Activated CD4-positive, alpha-beta T cell treated with anti-CD3 and anti-CD28 coated beads, Interleukin-2, amount 50 U/mL, for 1 hour (primary cell): ENCODE results near the gene CELA2B.
"Not testable (repeated sequence)": the region's sequence is repeated elsewhere in the genome, so short reads cannot be mapped to it uniquely, and the experiment has no call there.

Source experiments
- DNase-seq: peaks from one replicate; pipeline ENCODE4 v3.0.0-alpha.2; 2020

Gene CELA2B

GRCh38 chr1:15475752-15476314 is at the start of gene CELA2B:
Gene CELA2B (plus strand): TSS chr1:15476104. CDS start chr1:15476126, 22 bp downstream.
- no peak for DNase-seq

GRCh38 chr1:15426492-15427279 is 49.2 kb upstream of the CELA2B start:
- DNase-seq, result no peak

- no peak for DNase-seq
These were observed 48.6 kb upstream of the CELA2B start for GRCh38 chr1:15427280-15427666.

GRCh38 chr1:15428252-15428651 is 47.7 kb upstream of the CELA2B start:
- DNase-seq, result not testable (repeated sequence)

- no peak for DNase-seq
These were observed 47.0 kb upstream of the CELA2B start for GRCh38 chr1:15428815-15429435.

- no peak for DNase-seq
These were observed 46.2 kb upstream of the CELA2B start for GRCh38 chr1:15429701-15430149.

GRCh38 chr1:15430787-15431570 is 44.9 kb upstream of the CELA2B start:
- DNase-seq, result peak; percentile 79

GRCh38 chr1:15431571-15431948 is 44.3 kb upstream of the CELA2B start:
- no peak for DNase-seq

GRCh38 chr1:15432324-15432723 is 43.6 kb upstream of the CELA2B start:
- DNase-seq, result no peak

- no peak for DNase-seq
These were observed 42.4 kb upstream of the CELA2B start for GRCh38 chr1:15433471-15433870.

- DNase-seq, result not testable (repeated sequence)
These were observed 41.2 kb upstream of the CELA2B start for GRCh38 chr1:15434739-15435138.

GRCh38 chr1:15435239-15436077 is 40.4 kb upstream of the CELA2B start:
- no peak for DNase-seq

- no peak for DNase-seq
These were observed 38.9 kb upstream of the CELA2B start for GRCh38 chr1:15436881-15437442.

GRCh38 chr1:15439325-15439724 is 36.6 kb upstream of the CELA2B start:
- no peak for DNase-seq

- DNase-seq, result no peak
These were observed 35.5 kb upstream of the CELA2B start for GRCh38 chr1:15440357-15440756.

GRCh38 chr1:15441247-15441646 is 34.7 kb upstream of the CELA2B start:
- DNase-seq, result no peak

- no peak for DNase-seq
These were observed 33.8 kb upstream of the CELA2B start for GRCh38 chr1:15442119-15442518.

GRCh38 chr1:15442759-15443158 is 33.1 kb upstream of the CELA2B start:
- DNase-seq, result no peak

GRCh38 chr1:15443281-15443680 is 32.6 kb upstream of the CELA2B start:
- DNase-seq, result no peak

- DNase-seq, result no peak
These were observed 31.2 kb upstream of the CELA2B start for GRCh38 chr1:15444468-15445389.
